HG03565 (cell line): ENCODE data around the gene SLC46A1.

ENCODE experiments used
- ATAC-seq: cut with Tn5 transposase; IDR thresholded peaks from one replicate; pipeline ENCODE4 v1.9.1; 2021; ENCODE audit warnings: mild to moderate bottlenecking, moderate library complexity; ENCODE audit not compliant: unreplicated experiment

Gene SLC46A1

GRCh38 chr17:28384281-28385036 is 21.6 kb downstream of the SLC46A1 start:
- no peak for ATAC-seq

GRCh38 chr17:28381141-28381825 is 24.7 kb downstream of the SLC46A1 start:
- no peak for ATAC-seq

GRCh38 chr17:28379814-28380801 is 25.9 kb downstream of the SLC46A1 start:
- no peak for ATAC-seq

- ATAC-seq, result no peak
These were observed 33.1 kb downstream of the SLC46A1 start for GRCh38 chr17:28372945-28373274.

- no peak for ATAC-seq
These were observed 33.6 kb downstream of the SLC46A1 start for GRCh38 chr17:28372203-28372944.

GRCh38 chr17:28371245-28372202 is 34.5 kb downstream of the SLC46A1 start, which contains the start of gene SARM1:
Gene SARM1, plus strand, starts transcription at chr17:28371694. Its CDS starts 339 bp downstream, at chr17:28372033.
- ATAC-seq, result peak; percentile 36

GRCh38 chr17:28370744-28371103 is 35.3 kb downstream of the SLC46A1 start:
- ATAC-seq, result no peak

- no peak for ATAC-seq
These were observed 35.8 kb downstream of the SLC46A1 start, which contains the start of gene VTN for GRCh38 chr17:28370035-28370743. Gene VTN, minus strand, starts transcription at chr17:28370307. Its CDS starts 104 bp downstream, at chr17:28370203.

GRCh38 chr17:28369684-28370034 is 36.4 kb downstream of the SLC46A1 start:
- no peak for ATAC-seq

GRCh38 chr17:28368915-28369683 is 36.9 kb downstream of the SLC46A1 start:
- ATAC-seq, result no peak

GRCh38 chr17:28368306-28368831 is 37.6 kb downstream of the SLC46A1 start:
- no peak for ATAC-seq

GRCh38 chr17:28367641-28368305 is 38.2 kb downstream of the SLC46A1 start:
- no peak for ATAC-seq

- no peak for ATAC-seq
These were observed 39.4 kb downstream of the SLC46A1 start for GRCh38 chr17:28366605-28367004.

GRCh38 chr17:28365487-28365886 is 40.5 kb downstream of the SLC46A1 start:
- no peak for ATAC-seq

- no peak for ATAC-seq
These were observed 41.2 kb downstream of the SLC46A1 start, which contains the start of gene SEBOX for GRCh38 chr17:28364665-28365363. Gene SEBOX, minus strand, starts transcription at chr17:28365199. Its CDS starts 48 bp downstream, at chr17:28365151.
